Fibroblast of mammary gland (primary cell): ENCODE results near the gene TMEM114.

Source experiments
- DNase-seq: peaks from one replicate; pipeline ENCODE4 v3.0.0-alpha.2; 2010; ENCODE audit warnings: low read depth
- H3K4me3 ChIP-seq: 2 replicates; pipeline ENCODE4 v1.5.1; 2011; ENCODE audit warnings: low read depth, mild to moderate bottlenecking, low read length, moderate library complexity; ENCODE audit not compliant: control insufficient read depth
- TF ChIP-seq, protein P1 (sequence below): conservative IDR thresholded peaks from 2 replicates; pipeline ENCODE4 v1.5.1; 2011; ENCODE audit warnings: low read depth, low read length, inconsistent platforms; ENCODE audit not compliant: control insufficient read depth, insufficient read depth

TMEM114 gene

DNA sequence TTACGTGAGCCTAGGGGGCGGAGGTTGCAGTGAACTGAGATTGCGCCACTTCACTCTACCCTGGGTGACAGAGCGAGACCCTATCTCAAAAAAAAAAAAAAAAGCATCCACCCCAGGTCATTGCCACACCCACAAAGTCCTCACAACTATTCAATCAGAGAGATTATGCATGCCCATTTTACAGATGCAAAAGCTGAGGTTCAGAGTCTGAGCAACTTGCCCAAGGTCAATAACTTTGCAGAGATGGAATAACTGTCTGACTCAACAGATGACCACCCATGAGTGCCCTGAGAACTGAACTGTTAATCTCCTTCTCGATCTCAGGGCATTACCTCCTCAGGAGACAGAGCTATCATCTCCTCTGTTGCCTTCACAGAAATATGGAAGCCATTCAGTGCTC, 5.5 kb upstream of the TMEM114 start:
- no peak for DNase-seq
- H3K4me3 ChIP-seq = no peak overlapping the region
- TF ChIP-seq, protein P1, sequence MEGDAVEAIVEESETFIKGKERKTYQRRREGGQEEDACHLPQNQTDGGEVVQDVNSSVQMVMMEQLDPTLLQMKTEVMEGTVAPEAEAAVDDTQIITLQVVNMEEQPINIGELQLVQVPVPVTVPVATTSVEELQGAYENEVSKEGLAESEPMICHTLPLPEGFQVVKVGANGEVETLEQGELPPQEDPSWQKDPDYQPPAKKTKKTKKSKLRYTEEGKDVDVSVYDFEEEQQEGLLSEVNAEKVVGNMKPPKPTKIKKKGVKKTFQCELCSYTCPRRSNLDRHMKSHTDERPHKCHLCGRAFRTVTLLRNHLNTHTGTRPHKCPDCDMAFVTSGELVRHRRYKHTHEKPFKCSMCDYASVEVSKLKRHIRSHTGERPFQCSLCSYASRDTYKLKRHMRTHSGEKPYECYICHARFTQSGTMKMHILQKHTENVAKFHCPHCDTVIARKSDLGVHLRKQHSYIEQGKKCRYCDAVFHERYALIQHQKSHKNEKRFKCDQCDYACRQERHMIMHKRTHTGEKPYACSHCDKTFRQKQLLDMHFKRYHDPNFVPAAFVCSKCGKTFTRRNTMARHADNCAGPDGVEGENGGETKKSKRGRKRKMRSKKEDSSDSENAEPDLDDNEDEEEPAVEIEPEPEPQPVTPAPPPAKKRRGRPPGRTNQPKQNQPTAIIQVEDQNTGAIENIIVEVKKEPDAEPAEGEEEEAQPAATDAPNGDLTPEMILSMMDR = no peak

GRCh38 chr16:8594149-8594666, 3.9 kb upstream of the TMEM114 start:
- DNase-seq = no peak
- H3K4me3 ChIP-seq = no peak overlapping the region
- TF ChIP-seq, protein P1 = no peak

- no peak for DNase-seq
- no peak overlapping the region for H3K4me3 ChIP-seq
- TF ChIP-seq, protein P1 = no peak
These were observed 1.1 kb upstream of the TMEM114 start for GRCh38 chr16:8591451-8591850.

DNA sequence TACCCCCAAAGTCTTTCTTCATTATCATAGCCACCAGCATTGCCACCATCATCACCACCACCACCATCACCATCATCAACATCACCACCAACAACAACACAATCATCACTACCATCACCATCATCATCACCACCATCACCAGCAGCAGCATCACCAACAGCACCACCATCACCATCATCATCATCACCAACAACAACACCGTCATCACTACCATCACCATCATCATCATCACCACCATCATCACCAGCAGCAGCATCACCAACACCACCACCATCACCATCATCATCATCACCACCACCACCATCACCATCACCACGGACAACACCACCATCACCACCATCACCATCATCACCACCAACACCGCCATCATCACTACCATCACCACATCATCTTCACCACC, 500 bp upstream of the TMEM114 start:
- TF ChIP-seq, protein P1 = no peak
- H3K4me3 ChIP-seq = no peak overlapping the region
- DNase-seq = no peak

DNA sequence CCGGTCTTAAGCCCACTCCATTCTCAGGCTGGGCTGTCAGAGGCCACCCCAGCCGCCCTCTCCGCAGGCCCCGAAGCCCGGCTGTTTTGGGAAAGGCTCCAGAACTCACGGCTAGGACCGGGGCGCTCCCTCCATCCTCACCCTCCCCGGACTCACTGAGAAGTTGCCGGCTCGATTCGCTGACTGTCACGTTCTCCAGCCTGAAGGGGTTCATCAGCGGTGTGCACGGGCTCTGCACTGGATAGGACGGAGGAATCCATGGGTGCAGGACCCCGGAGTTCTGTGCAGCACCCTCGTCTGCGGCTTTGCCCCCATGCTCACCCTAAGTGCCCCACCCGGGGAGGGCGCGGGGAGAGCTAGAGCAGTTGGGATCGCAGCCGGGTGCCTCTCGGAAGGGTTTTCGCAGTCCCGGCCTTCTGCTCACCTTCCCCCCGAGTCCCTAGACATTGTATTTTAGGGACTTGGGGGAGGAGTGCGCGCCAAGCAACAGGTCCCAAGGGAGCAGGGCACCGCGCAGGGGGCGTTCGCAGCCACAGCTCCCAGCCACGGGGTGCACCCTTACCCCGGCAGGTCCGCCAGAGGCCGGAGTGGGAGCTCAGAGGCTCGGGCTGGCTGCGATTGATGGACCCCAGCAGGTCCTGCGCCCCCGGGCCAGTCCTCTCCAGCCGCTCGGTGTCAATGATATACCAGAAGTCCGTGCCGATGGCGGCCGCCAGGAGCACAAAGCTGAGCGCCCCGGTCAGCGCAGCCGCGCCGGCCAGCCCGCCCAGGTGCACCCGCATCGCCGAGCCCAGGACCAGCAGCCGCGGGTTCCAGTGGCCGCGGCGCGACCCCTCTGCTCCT, 1.0 kb downstream of the TMEM114 start:
- DNase-seq = no peak
- TF ChIP-seq, protein P1 = no peak
- H3K4me3 ChIP-seq = no peak overlapping the region

DNA sequence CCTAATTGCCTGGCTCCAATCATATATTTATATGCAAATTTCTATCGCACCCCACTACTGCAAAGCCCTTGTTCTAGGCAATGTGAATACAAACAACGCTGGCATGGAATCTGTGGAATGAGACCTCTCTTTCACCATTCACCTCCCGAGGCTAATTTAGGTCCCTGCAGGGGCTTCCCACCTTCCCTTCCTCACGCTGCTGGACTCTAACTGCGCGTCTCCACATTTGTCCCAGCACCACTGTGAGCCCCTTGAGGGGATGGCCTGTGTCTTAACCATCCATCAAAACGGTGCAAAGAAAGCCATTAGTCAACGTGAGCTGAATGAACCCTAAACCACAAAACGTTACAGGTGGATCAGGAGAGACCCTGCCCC, 1.6 kb downstream of the TMEM114 start:
- no peak overlapping the region for H3K4me3 ChIP-seq
- no peak for DNase-seq
- TF ChIP-seq, protein P1 = no peak

GRCh38 chr16:8587065-8587464, 3.2 kb downstream of the TMEM114 start:
- H3K4me3 ChIP-seq = no peak overlapping the region
- TF ChIP-seq, protein P1 = no peak
- no peak for DNase-seq
